ENCODE data around the gene ZNF488.

GRCh38 chr10:47410271-47410670 is 26.2 kb upstream of the ZNF488 start:
- TF ChIP-seq EZH2phosphoT487 (IDR thresholded peaks at IDR 0.05; ENCODE audit: borderline replicate concordance): no peak
- TF ChIP-seq, protein P1, sequence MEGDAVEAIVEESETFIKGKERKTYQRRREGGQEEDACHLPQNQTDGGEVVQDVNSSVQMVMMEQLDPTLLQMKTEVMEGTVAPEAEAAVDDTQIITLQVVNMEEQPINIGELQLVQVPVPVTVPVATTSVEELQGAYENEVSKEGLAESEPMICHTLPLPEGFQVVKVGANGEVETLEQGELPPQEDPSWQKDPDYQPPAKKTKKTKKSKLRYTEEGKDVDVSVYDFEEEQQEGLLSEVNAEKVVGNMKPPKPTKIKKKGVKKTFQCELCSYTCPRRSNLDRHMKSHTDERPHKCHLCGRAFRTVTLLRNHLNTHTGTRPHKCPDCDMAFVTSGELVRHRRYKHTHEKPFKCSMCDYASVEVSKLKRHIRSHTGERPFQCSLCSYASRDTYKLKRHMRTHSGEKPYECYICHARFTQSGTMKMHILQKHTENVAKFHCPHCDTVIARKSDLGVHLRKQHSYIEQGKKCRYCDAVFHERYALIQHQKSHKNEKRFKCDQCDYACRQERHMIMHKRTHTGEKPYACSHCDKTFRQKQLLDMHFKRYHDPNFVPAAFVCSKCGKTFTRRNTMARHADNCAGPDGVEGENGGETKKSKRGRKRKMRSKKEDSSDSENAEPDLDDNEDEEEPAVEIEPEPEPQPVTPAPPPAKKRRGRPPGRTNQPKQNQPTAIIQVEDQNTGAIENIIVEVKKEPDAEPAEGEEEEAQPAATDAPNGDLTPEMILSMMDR (conservative IDR thresholded peaks at IDR 0.05; ENCODE audit: low read length): no peak

All from Loucy (cell line).